Globus pallidus (tissue), 1 donor: ENCODE measurements around the gene CHD1.

ENCODE experiments used
- DNase-seq: peaks from one replicate; pipeline ENCODE4 v3.0.0-alpha.2; 2015; ENCODE audit warnings: low spot score

Gene CHD1

GRCh38 chr5:98899456-98899855, 29.4 kb downstream of the CHD1 start:
- DNase-seq: no peak

- DNase-seq: no peak
Measured at GRCh38 chr5:98898743-98899142, 30.1 kb downstream of the CHD1 start.

GRCh38 chr5:98891591-98891990, 37.2 kb downstream of the CHD1 start:
- no peak for DNase-seq

DNA sequence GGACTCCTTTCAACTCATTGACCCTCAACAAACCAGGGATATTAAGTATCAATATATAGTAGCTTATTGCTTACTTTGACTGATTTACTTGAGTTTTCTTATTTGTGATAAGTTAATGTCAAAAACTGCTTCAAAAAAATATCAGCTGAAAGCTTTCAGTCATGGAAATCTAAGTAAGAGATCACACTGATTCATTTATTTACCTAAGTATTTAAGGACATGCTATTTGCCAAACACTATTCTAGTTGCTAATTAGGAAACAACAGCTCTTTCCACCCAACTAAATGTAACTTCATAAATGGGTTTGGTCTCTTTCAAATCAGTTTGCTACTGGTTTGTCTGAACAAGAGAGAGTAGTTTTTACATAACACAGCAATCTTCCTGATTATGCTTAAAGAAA, 48.2 kb downstream of the CHD1 start:
- DNase-seq: no peak

- DNase-seq: no peak
Measured at GRCh38 chr5:98880151-98880550, 48.7 kb downstream of the CHD1 start.

GRCh38 chr5:98877600-98877999, 51.2 kb downstream of the CHD1 start:
- DNase-seq: no peak

GRCh38 chr5:98872674-98873073, 56.1 kb downstream of the CHD1 start:
- DNase-seq: no peak

DNA sequence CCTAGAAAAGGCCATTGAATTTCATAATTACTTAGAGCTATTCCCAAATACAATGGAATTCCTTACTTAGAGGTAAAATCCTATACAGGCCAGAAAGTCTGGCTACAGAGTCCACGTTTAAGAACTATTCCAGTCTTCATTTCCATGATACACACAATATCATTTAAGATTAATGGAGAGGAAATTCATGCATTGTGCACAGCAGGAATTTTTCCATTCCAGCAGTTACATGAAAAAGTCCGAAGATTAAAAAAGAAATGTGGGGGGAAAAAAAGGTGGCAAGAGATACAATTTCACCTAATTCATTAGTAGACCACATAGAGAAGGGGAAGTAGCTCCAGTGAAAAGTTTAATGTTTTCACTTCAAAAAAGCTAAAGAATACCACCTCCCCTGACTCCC, 63.1 kb downstream of the CHD1 start:
- DNase-seq: no peak

DNA sequence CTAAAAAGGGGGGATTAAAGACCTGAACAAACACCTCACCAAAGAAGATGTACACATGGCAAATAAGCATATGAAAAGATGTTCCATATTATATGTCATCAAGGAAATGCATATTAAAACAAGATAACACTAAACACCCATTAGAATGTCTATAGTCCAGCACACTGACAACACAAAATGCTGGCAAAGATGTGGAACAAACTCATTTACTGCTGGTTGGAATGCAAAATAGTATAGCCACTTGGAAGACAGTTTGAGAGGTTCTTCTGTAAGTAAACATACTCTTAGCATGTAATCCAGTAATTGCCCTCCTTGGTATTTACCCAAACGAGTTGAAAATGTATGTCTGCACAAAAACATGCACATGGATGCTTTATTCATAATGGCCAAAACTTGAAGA, 81.8 kb downstream of the CHD1 start:
- no peak for DNase-seq

DNA sequence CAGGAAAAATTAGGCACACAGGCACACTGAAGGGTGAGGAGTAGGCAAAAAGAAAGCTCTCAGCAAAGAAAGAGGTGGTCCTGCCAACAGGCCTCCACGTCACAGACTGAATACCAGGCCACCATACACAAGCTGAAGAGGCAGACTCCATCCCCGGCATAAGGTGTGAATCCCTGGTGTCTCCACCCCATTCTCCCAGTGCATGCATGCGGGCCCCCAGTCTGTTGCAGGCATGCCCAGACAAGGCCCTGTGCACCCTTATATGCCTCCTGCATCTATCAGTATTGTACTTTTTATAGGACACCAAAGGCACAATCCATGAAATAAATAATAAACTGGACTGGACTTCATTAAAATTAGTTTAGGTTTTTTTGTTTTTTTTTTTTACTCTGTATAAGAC, 82.3 kb downstream of the CHD1 start:
- DNase-seq: no peak

DNA sequence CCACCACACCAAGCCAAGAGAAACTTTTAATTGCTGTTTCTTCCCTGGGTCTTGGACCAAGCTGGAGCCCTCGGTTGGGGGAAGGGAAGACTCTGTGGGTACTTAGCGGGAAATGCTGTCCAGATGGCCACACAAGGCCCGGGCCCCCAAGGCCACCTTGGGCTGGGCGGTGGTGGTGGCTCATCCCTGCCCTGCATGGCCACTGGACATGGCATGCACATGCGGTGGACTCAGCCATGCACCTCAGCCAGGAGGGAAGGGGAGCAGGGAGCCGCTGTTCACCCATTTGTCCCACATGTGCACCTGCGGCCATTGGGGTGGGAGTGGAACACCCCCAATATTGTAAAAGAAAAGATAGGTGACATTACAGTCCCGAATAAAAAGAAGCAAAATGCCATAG, 82.9 kb downstream of the CHD1 start:
- no peak for DNase-seq

DNA sequence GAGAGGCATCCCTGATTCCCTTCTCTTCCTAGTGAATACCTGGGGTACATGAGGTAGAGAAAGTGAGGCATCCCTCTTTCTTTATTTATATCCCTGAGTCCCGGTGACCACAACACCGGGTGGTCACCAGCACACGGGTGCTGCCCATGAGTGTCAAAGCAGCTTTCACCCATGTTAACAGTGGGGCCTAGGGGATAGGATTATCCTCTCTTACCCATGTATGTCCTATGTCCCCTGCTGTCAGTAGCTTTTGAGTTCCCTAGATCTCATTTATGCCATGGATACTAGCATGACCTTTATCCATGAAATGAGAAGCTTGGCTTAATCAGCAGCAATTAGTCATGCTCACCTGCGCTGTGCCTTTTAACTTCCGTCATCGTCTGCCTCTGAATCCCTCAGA, 83.9 kb downstream of the CHD1 start:
- no peak for DNase-seq

DNA sequence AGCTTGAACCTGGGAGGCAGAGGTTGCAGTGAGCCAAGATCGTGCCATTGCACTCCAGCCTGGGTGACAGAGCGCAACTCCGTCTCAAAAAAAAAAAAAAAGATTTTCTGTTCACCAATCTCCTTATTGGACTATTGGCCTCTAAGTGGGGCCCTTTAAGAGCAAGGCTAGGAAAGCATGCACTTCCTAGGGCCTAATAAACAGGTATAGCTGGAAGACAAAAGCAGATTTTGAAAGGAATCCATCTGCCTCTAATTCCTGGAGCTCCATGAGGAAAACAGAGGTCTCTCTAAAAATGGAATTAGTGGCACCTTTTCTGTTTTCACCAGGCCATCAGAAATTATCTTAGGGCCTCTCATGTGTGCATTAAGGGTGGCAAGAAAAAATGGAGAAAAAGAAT, 85.3 kb downstream of the CHD1 start:
- no peak for DNase-seq

DNA sequence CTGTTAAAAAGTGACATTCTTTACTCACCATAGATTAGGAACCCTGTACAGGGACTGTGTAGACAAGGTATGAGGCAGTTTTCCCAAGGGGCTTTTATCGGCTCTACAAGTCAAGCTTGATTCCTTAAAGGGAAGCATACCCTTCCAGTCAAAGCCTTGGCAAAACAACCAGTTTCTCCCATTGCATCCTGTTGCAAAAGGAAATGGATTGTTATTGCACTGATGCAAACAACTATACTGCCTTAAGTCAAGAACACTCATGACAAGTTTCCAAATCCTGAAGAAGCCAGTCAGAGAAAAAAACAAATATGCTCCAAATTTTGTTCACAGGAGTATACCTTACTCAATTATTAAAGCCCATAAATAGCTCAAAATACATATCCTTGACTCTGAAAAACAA, 87.9 kb downstream of the CHD1 start:
- no peak for DNase-seq

DNA sequence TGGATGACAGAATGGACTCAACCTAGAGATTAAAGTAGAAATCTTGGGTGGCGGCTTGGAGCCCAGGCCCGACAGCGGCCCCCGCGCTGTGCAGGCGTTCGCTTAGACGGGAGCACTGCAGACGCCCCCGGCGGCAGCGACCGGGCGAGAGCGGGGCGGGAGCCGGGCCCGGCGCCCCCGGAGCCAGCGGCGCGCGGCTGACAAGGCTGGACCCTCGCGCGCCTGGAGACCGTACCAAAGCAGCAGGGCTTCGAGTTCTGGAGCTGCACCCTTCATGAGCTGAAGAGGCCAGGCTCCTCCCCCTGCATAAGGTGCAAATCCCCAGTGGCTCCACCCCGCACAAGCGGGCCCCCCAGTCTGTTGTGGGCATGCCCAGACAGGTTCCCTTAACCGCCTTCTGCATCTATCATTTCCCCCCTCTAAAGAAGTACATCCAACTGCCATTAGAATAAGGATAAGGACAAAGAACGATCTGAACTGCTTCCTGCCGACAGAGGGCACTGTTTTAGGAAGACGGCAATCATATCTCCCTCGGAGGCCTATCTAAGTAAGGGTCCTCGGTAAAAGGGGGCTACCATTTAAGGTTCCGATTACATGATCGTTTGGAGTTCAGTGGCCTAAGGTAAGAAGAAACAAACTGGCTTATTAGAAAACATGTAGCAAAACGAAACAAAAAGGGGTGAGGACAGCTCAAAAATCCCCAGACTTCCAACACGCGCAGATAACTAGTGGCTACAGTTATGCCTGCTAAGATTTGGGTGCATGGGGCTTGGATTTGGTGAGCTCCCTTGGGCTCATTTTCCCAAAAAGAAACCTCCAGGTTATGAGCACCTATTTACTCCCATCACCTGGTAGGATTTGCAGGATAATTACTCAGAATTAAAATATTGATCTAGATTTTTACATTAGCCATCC, 89.1 kb downstream of the CHD1 start:
- DNase-seq: no peak

- no peak for DNase-seq
Measured at GRCh38 chr5:98836175-98836574, 92.6 kb downstream of the CHD1 start.

DNA sequence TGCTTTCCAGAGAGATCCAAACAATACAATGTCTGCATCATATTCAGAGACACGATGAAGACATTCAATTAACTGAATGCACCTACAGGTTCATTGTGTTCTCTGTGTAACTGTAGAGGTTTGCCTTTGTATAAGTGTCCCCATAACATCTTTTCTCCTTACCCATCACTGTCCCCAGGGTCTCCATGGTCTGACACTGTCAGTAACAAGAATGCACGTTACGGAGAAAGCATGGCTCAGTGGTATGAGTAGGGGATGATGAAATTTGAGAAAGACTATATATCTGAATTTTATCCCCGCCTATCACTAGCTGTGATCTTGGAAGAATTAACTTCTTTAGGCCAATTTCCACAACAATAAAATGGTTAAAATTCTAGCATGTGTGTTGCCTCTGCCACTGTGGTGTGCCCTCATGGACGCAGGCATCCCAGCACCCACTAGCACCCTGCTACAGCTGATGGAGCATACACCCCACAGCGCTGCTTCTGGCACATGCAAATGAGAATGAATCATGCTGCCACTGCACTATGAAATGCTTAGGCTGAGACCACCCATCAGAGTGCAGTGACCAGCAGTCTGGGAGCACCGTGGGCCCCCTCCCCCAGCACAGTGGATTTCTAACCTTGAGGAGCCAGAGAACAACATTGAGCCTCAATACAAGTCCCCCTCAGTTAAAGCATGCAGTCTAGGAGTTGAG, 101.1 kb downstream of the CHD1 start:
- no peak for DNase-seq

DNA sequence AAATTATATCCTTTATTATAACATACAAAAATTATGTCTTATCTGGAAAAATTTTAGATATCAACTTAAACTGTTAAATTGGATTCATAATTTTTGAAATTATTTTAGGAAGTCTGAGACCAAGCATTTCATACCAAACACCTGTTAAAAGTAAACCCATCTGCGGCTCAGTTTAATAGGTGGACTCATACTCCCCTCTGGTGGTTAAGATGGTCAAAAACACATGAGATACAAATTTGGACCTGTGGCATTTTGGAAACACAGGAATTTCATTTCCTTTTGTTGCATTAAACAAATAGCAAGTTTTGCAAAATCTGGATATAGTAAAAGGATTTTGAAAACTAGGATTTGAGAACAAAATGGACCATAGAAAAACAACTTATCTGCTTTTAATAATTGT, 101.6 kb downstream of the CHD1 start:
- DNase-seq: no peak

DNA sequence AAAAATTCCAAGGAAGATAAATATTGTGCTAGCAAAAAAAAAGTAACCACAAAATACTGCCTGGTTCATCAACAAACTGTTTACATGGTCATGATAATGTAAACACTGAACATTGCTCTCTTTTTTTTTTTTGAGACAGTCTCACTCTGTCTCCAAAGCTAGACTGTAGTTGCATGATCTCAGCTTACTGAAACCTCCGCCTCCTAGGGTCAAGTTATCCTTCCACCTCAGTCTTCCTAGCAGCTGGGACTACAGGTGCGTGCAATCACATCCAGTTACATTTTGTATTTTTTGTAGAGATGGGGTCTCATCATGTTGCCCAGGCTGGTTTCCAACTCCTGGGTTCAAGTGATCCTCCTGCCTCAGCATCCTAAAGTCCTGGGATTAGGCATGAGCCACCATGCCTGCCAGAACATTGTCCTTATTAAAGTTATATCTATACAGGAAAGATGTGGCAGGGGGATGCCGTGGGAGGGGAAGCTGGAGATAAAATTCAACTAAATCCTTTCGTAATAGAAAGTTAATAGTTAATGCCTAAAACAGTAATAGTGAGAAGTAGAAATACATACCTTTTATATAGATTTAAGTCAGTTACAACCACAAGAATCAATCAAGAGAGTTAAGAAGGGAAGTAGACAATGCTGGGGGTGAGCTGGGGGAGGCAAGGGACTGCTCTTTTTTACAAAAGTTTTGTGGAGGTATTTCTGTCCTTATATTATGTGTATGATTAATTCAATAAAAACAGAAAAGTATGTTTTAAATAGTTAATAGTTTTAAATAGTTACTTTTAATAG, 103.0 kb downstream of the CHD1 start:
- DNase-seq: no peak

- DNase-seq: no peak
Measured at GRCh38 chr5:98816582-98817222, 112.1 kb downstream of the CHD1 start.

GRCh38 chr5:98813755-98814154, 115.1 kb downstream of the CHD1 start:
- DNase-seq: no peak

- DNase-seq: no peak
Measured at GRCh38 chr5:98810206-98810605, 118.6 kb downstream of the CHD1 start.
